GM23248 (cell line): Measurements from ENCODE around the gene CYB561A3. TPM values are rescaled to one million over a fixed set of nuclear protein-coding genes. Genes with fewer than 3 reads are reported as not detected.

Source experiments
- DNase-seq: peaks from one replicate; pipeline ENCODE4 v3.0.0-alpha.2; 2015
- H2AFZ ChIP-seq: fragments of 200-600 bp; sonication (generic); 2 replicates; pipeline ENCODE4 v1.6.1; 2016; ENCODE audit warnings: antibody characterized with exemption
- H3F3A ChIP-seq: fragments of 200-600 bp; sonication (generic); 2 replicates; pipeline ENCODE4 v1.6.1; 2016; ENCODE audit warnings: mild to moderate bottlenecking, antibody characterized with exemption, mixed run types; ENCODE audit not compliant: insufficient read depth
- H3K27ac ChIP-seq: fragments of 200-600 bp; sonication (generic); 2 replicates; pipeline ENCODE4 v1.5.1; 2016; ENCODE audit warnings: mild to moderate bottlenecking
- H3K27me3 ChIP-seq: fragments of 200-600 bp; sonication (generic); replicated peaks from 2 replicates; pipeline ENCODE4 v1.6.1; 2016; ENCODE audit warnings: mild to moderate bottlenecking; ENCODE audit not compliant: insufficient read depth
- H3K36me3 ChIP-seq: fragments of 200-600 bp; sonication (generic); 2 replicates; pipeline ENCODE4 v1.6.1; 2016; ENCODE audit warnings: low read depth, mild to moderate bottlenecking
- H3K4me1 ChIP-seq: fragments of 200-600 bp; sonication (generic); 2 replicates; pipeline ENCODE4 v1.6.1; 2016; ENCODE audit warnings: mild to moderate bottlenecking; ENCODE audit not compliant: insufficient read depth
- H3K4me2 ChIP-seq: fragments of 200-600 bp; sonication (generic); one replicate; pipeline ENCODE4 v1.6.1; 2016; ENCODE audit warnings: mild to moderate bottlenecking; ENCODE audit not compliant: unreplicated experiment
- H3K4me3 ChIP-seq: fragments of 200-600 bp; sonication (generic); 2 replicates; pipeline ENCODE4 v1.5.1; 2016; ENCODE audit warnings: mild to moderate bottlenecking
- H3K79me2 ChIP-seq: fragments of 200-600 bp; sonication (generic); 2 replicates; pipeline ENCODE4 v1.6.1; 2016; ENCODE audit warnings: mild to moderate bottlenecking; ENCODE audit not compliant: insufficient read depth
- H3K9ac ChIP-seq: fragments of 200-600 bp; sonication (generic); 2 replicates; pipeline ENCODE4 v1.6.1; 2016; ENCODE audit warnings: mild to moderate bottlenecking
- H3K9me2 ChIP-seq: fragments of 200-600 bp; sonication (generic); 2 replicates; pipeline ENCODE4 v1.6.1; 2016; ENCODE audit warnings: mixed run types, mild to moderate bottlenecking, moderate library complexity; ENCODE audit not compliant: insufficient read depth
- H3K9me3 ChIP-seq: fragments of 200-600 bp; sonication (generic); one replicate; pipeline ENCODE4 v1.6.1; 2017; ENCODE audit warnings: low read depth
- H4K20me1 ChIP-seq: fragments of 200-600 bp; sonication (generic); 2 replicates; pipeline ENCODE4 v1.6.0; 2016; ENCODE audit not compliant: insufficient read depth
- EZH2 ChIP-seq: fragments of 200-600 bp; sonication (generic); IDR thresholded peaks from 2 replicates; pipeline ENCODE4 v1.6.1; 2018; ENCODE audit warnings: antibody characterized with exemption, mild to moderate bottlenecking; ENCODE audit not compliant: insufficient read depth, poor library complexity, severe bottlenecking
- EZH2phosphoT487 ChIP-seq: fragments of 200-600 bp; sonication (generic); IDR thresholded peaks from 2 replicates; pipeline ENCODE4 v1.6.1; 2018; ENCODE audit warnings: antibody characterized with exemption, moderate library complexity, mild to moderate bottlenecking, low read depth; ENCODE audit not compliant: insufficient read depth
- WGBS, 2 experiments: methylation state at CpG; one replicate each; pipeline ENCODE4 v1.1.6; 2015 to 2017; ENCODE audit warnings: low lambda C conversion rate in 2 of 2, low coverage in 1 of 2; ENCODE audit errors: missing lambda C conversion rate in 2 of 2; 5-methylcytosine and 5-hydroxymethylcytosine counted together
- in situ Hi-C: fragments of 300-500 bp; cut with MboI; formaldehyde crosslinking; loops from 2 replicates; pipeline ENCODE4 v1.15.0; 2020
- polyA plus RNA-seq: library from polyadenylated mRNA; unstranded; fragments of >200 nt; fragmentation: Nextera tagmentation; extraction: Ambion mirVana; gene quantifications from 2 replicates; pipeline ENCODE4 v1.2.1, GENCODE V29; 2016
- total RNA-seq: library from RNA; depleted of rRNA; stranded (reverse); fragments of >200 nt; shearing (Covaris generic); gene quantifications from 2 replicates; pipeline ENCODE4 v1.2.3, GENCODE V29; 2014

CYB561A3 gene
- total and polyA plus RNA-seq, 2 experiments from 2014 or later, result 42.9 to 49.0 TPM

GRCh38 chr11:61338783-61339489, 22.7 kb downstream of the CYB561A3 start:
- 96 to 97% methylated on average over 22 to 25 of the region's 26 CpGs for WGBS, 2 experiments
- H3K27me3 ChIP-seq, result no peaks in the 10 kb centered on the region
- H3K9ac ChIP-seq, result no peak overlapping the region
- no peaks in the 10 kb centered on the region for H4K20me1 ChIP-seq
- H3K27ac ChIP-seq, result no peak overlapping the region
- TF ChIP-seq EZH2 (no peak), EZH2phosphoT487 (no peak)
- no peak overlapping the region for H2AFZ ChIP-seq
- H3F3A ChIP-seq, result peaks cover 19% of the 10 kb centered on the region; the same call in 1 of the 2 replicates
- H3K4me2 ChIP-seq, result no peak overlapping the region
- no peaks in the 10 kb centered on the region for H3K79me2 ChIP-seq
- in situ Hi-C loops, result loop anchor here (5.0 kb wide), 1 partner anchor 48 kb away; no protein-coding TSS in a partner anchor
- H3K4me1 ChIP-seq, result no peaks in the 10 kb centered on the region
- DNase-seq, result no peak
- no peaks in the 10 kb centered on the region for H3K9me3 ChIP-seq
- no peaks in the 10 kb centered on the region for H3K9me2 ChIP-seq
- H3K36me3 ChIP-seq, result no peaks in the 10 kb centered on the region
- no peak overlapping the region for H3K4me3 ChIP-seq

- H4K20me1 ChIP-seq, result no peaks in the 10 kb centered on the region
- no peak overlapping the region for H3K4me2 ChIP-seq
- H3K79me2 ChIP-seq, result peaks cover under 1% of the 10 kb centered on the region
- H3K4me1 ChIP-seq, result no peaks in the 10 kb centered on the region
- H3K4me3 ChIP-seq, result no peak overlapping the region
- in situ Hi-C loops, result loop anchor here (5.0 kb wide), 1 partner anchor 49 kb away; no protein-coding TSS in a partner anchor
- H2AFZ ChIP-seq, result no peak overlapping the region
- 85 to 90% methylated on average over 15 of the region's 15 CpGs for WGBS, 2 experiments
- H3K9me3 ChIP-seq, result no peaks in the 10 kb centered on the region
- no peaks in the 10 kb centered on the region for H3K36me3 ChIP-seq
- H3K27me3 ChIP-seq, result no peaks in the 10 kb centered on the region
- no peak for DNase-seq
- TF ChIP-seq EZH2phosphoT487 (no peak), EZH2 (no peak)
- peaks cover 25% of the 10 kb centered on the region; the same call in 1 of the 2 replicates for H3F3A ChIP-seq
- no peak overlapping the region for H3K27ac ChIP-seq
- H3K9ac ChIP-seq, result no peak overlapping the region
- H3K9me2 ChIP-seq, result no peaks in the 10 kb centered on the region
These were observed 23.8 kb downstream of the CYB561A3 start for GRCh38 chr11:61337706-61338470.

DNA sequence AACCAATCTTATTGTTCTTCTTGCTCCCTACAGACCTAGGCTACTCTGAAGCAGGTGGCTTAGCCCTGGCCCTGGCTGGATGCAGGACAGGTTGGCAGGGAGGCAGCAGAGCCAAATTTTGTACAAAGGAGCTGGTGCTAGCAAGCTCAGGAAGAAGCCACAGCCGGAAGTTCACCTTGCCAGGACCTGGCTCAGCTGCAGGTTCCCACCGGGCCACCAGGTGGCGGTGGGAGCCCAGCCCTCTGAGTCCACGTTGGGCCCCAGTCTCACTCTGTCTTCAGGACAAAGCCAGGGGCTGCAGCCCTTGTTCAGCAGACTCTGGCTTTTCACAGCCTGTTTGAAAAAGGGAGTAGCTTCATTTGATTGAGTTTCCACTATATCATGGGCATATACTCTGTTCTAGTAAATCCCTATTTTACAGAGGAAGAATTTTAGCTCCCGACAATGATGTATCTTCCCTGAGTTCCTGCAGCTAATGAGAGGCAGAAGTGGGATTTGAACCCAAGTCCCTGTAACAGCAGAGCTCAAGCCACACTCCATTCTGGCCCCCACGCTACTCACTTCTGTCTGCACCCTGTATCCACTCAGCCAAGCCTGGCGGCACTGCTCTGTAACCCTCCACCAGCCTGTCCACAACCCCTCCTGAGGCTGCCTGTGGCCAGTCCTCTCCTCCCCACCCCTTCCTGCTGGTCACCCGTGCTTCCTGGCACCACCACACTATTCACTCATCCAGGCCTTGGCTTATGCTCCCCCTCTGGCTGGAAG, 25.3 kb downstream of the CYB561A3 start:
- Histone ChIP-seq H3K4me1 (0 out of 2 replicates have a peak, but pooled peaks cover 5% of the 10 kb centered on the region), H3K27me3 (no peaks in the 10 kb centered on the region), H3K9me2 (no peaks in the 10 kb centered on the region), H4K20me1 (no peaks in the 10 kb centered on the region), H3F3A (peaks cover 25% of the 10 kb centered on the region; the same call in 1 of the 2 replicates), H2AFZ (peak overlapping the region; percentile 50; the same call in 1 of the 2 replicates), H3K4me3 (no peak overlapping the region), H3K79me2 (peaks cover 16% of the 10 kb centered on the region), H3K4me2 (no peak overlapping the region), H3K36me3 (no peaks in the 10 kb centered on the region), H3K9me3 (no peaks in the 10 kb centered on the region), H3K9ac (no peak overlapping the region), H3K27ac (no peak overlapping the region)
- TF ChIP-seq EZH2 (no peak), EZH2phosphoT487 (no peak)
- 24 to 26% methylated on average over 8 of the region's 8 CpGs for WGBS, 2 experiments
- DNase-seq, result peak; percentile 85
- in situ Hi-C loops, result loop anchor here (5.0 kb wide), 1 partner anchor 51 kb away; no protein-coding TSS in a partner anchor

GRCh38 chr11:61335355-61335710, 26.3 kb downstream of the CYB561A3 start:
- H4K20me1 ChIP-seq, result no peaks in the 10 kb centered on the region
- peaks cover 29% of the 10 kb centered on the region; the same call in 1 of the 2 replicates for H3F3A ChIP-seq
- no peak overlapping the region for H2AFZ ChIP-seq
- no peak overlapping the region for H3K27ac ChIP-seq
- H3K9ac ChIP-seq, result no peak overlapping the region
- peaks cover 26% of the 10 kb centered on the region for H3K79me2 ChIP-seq
- H3K27me3 ChIP-seq, result no peaks in the 10 kb centered on the region
- no peak overlapping the region for H3K4me2 ChIP-seq
- 100% methylated on average over 1 of the region's 1 CpG for WGBS, 2 experiments
- DNase-seq, result no peak
- in situ Hi-C loops, result loop anchor here (5.0 kb wide), 1 partner anchor 52 kb away; no protein-coding TSS in a partner anchor
- peaks cover 16% of the 10 kb centered on the region for H3K4me1 ChIP-seq
- no peaks in the 10 kb centered on the region for H3K9me2 ChIP-seq
- no peak for TF ChIP-seq EZH2
- no peak for TF ChIP-seq EZH2phosphoT487
- no peak overlapping the region for H3K4me3 ChIP-seq
- no peaks in the 10 kb centered on the region for H3K36me3 ChIP-seq
- H3K9me3 ChIP-seq, result no peaks in the 10 kb centered on the region
